Measurements from ENCODE around the gene ZNF805. TPM values are rescaled to one million over a fixed set of nuclear protein-coding genes. Genes with fewer than 3 reads are reported as not detected.

ZNF805 gene
- total RNA-seq, 2 donors from 2014 or later = 9.2 to 13.9 TPM

DNA sequence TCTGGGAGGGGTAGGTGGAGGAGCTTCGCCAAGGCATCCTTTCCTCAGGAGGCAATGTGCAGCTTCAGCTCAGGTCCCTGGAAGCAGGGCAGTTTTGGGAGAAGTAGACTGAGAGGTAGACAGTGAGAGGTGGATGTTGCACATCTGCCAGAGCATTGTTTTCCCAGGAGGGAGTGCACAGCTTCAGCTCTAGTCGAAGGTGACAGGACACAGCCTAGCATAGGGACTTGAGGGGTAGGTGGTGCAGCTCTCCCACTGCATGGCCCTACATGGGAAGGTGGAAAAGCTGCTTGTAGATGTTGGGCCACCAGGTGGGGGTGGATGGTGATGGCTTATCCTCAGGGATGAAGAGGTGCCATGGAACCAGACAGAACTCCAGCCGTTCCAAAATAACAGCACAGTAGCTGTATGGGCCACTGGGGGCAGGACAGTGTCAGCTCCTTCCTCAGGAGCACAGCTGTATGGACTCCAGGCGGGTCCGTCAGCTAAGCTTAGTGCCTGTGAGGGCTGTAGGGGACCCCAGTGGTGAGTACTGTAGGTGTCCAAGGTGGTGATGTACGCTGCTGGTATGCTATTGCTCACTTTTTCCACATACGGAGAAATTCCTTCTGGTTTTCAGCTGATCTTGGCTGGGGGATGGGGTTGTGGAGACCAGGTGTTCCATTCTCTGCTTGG lies 62.4 kb downstream of the ZNF805 start:
- DNase-seq = no peak
- intact Hi-C loops (cut with DNase I) = no loop called here
- ATAC-seq = peak in 1 of 2 donors; percentile 18

Other genes with a start within 250 kb of the ZNF805 start
- not detected for gene USP29, start 120.6 kb upstream of the ZNF805 start, total RNA-seq
- not detected for gene ZIM3, start 95.4 kb upstream of the ZNF805 start, total RNA-seq
- not detected for gene DUXA, start 73.1 kb upstream of the ZNF805 start, total RNA-seq
- gene ZNF264, start 49.1 kb upstream of the ZNF805 start, total RNA-seq = 10 to 100 TPM; 19.6 to 23.0 TPM
- 1 to 10 TPM in 1 of 2 donors, under 1 TPM in 1; 0.94 to 1.0 TPM for gene AURKC, start 9.6 kb upstream of the ZNF805 start, total RNA-seq
- gene ZNF460, start 39.9 kb downstream of the ZNF805 start, total RNA-seq = 10 to 100 TPM; 32.7 to 46.9 TPM
- gene ZNF543, start 79.8 kb downstream of the ZNF805 start, total RNA-seq = 1 to 10 TPM; 5.5 to 7.7 TPM
- gene ZNF304, start 110.6 kb downstream of the ZNF805 start, total RNA-seq = 10 to 100 TPM in 1 of 2 donors, 1 to 10 TPM in 1; 7.2 to 12.9 TPM
- gene TRAPPC2B, start 122.9 kb downstream of the ZNF805 start, total RNA-seq = 10 to 100 TPM; 10.9 to 13.9 TPM
- 1 to 10 TPM; 3.6 to 4.4 TPM for gene ZNF547, start 122.9 kb downstream of the ZNF805 start, total RNA-seq
- gene ZNF548, start 149.2 kb downstream of the ZNF805 start, total RNA-seq = 10 to 100 TPM; 16.4 to 20.6 TPM
- gene ZNF17, start 170.5 kb downstream of the ZNF805 start, total RNA-seq = 10 to 100 TPM in 1 of 2 donors, 1 to 10 TPM in 1; 8.7 to 13.8 TPM
- 1 to 10 TPM; 3.0 to 7.1 TPM for gene ZNF749, start 194.7 kb downstream of the ZNF805 start, total RNA-seq
- gene VN1R1, start 216.5 kb downstream of the ZNF805 start, total RNA-seq = 1 to 10 TPM; 2.3 to 3.0 TPM
- gene ZNF772, start 236.9 kb downstream of the ZNF805 start, total RNA-seq = 10 to 100 TPM; 13.3 to 19.7 TPM
- gene ZNF419, start 247.1 kb downstream of the ZNF805 start, total RNA-seq = 1 to 10 TPM; 7.2 to 10.0 TPM

Data from left cardiac atrium (tissue), 4 donors.